ENCODE results near the gene AGAP1.
A peak's percentile ranks its signal among the peaks of the same experiment; 100 is the strongest.

Gene AGAP1

DNA sequence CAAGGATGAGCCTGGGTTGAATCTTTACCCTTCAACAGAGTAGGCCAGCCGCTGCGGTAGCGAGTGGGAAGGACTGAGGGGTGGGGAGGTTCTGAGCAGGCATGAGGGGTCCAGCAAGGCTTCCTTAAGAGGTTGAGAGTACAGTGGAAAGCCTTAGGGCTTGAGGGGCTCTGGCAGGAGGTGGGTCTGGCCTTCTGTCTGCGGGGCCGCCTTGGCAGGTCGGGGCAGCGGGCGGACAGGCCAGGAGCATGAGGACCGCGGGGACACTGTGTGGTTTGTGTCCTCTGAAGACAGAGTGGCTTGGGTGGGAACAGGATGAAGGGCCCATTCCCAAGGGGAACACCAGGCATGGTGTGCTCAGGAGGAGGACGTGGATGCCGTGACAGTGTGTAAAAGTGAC lies 250.3 kb downstream of the AGAP1 start:
- ChIA-PET CTCF (interaction anchor here (1.2 to 2.5 kb wide), 3 partner anchors 12 to 606 kb away, joined by 3 to 12 read pairs (median 3); no protein-coding TSS in a partner anchor), POLR2A (no interaction called here)
- TF ChIP-seq, protein P1, sequence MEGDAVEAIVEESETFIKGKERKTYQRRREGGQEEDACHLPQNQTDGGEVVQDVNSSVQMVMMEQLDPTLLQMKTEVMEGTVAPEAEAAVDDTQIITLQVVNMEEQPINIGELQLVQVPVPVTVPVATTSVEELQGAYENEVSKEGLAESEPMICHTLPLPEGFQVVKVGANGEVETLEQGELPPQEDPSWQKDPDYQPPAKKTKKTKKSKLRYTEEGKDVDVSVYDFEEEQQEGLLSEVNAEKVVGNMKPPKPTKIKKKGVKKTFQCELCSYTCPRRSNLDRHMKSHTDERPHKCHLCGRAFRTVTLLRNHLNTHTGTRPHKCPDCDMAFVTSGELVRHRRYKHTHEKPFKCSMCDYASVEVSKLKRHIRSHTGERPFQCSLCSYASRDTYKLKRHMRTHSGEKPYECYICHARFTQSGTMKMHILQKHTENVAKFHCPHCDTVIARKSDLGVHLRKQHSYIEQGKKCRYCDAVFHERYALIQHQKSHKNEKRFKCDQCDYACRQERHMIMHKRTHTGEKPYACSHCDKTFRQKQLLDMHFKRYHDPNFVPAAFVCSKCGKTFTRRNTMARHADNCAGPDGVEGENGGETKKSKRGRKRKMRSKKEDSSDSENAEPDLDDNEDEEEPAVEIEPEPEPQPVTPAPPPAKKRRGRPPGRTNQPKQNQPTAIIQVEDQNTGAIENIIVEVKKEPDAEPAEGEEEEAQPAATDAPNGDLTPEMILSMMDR (IDR thresholded peaks at IDR 0.05; ENCODE audit: control extremely low read depth, extremely low read depth, low read depth, missing control alignments) = no peak
- no peak for DNase-seq (ENCODE audit: extremely low spot score)

GRCh38 chr2:235745597-235745996 lies 251.8 kb downstream of the AGAP1 start:
- no peak for DNase-seq (ENCODE audit: extremely low spot score)
- TF ChIP-seq, protein P1 (IDR thresholded peaks at IDR 0.05; ENCODE audit: control extremely low read depth, extremely low read depth, low read depth, missing control alignments) = no peak
- ChIA-PET POLR2A (no interaction called here), CTCF (interaction anchor here (0.6 to 5.4 kb wide), 28 partner anchors 10 to 1333 kb away, joined by 3 to 76 read pairs (median 4); no protein-coding TSS in a partner anchor)

GRCh38 chr2:235746257-235746934 lies 252.6 kb downstream of the AGAP1 start:
- peak; percentile 73 for DNase-seq (ENCODE audit: extremely low spot score)
- ChIA-PET POLR2A (no interaction called here), CTCF (interaction anchor here (0.6 to 5.4 kb wide), 30 partner anchors 10 to 1334 kb away, joined by 3 to 76 read pairs (median 4); no protein-coding TSS in a partner anchor)
- TF ChIP-seq, protein P1 (IDR thresholded peaks at IDR 0.05; ENCODE audit: control extremely low read depth, extremely low read depth, low read depth, missing control alignments) = peak; percentile 89

DNA sequence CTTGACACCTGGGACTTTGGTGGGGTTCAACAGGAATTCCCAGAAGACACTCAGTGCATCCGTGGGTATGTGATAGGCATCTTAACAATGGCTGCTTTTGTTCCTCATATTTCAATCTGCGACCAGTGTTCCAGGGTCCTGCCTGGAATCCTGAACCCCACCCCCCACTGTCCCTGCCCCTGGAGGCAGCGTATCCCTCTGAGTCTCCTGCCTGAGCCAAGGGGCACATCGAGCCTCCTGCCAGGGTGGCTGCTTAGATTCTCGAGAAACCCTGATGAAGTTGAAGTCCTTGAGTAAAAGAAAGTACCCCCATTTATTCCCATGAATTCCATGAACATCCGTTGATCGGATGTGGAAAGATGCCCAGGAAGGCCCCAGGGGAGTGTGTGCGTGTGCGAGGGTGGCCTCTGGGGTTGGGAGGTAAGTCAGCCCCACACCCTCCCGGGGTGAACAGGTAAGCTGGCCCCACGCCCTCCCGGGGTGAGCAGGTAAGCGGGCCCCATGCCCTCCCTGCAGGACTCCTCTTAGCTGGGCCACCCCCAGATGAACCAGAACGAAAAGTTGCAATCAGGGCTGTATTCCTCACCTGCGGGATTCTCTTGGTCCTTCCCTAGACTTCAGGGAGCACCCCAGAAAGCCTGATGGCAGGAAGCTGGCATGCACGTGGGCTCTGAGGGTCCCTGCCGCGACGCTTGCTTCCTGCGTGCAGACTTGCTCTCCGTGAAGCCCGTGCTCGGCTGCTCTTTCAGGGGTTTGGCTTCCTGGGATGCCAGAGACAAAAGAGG lies 253.3 kb downstream of the AGAP1 start:
- no peak for DNase-seq (ENCODE audit: extremely low spot score)
- ChIA-PET CTCF (interaction anchor here (0.7 to 5.4 kb wide), 20 partner anchors 9 to 1327 kb away, joined by 3 to 76 read pairs (median 4); no protein-coding TSS in a partner anchor), POLR2A (no interaction called here)
- TF ChIP-seq, protein P1 (IDR thresholded peaks at IDR 0.05; ENCODE audit: control extremely low read depth, extremely low read depth, low read depth, missing control alignments) = no peak

- no peak for DNase-seq (ENCODE audit: extremely low spot score)
- ChIA-PET POLR2A (no interaction called here), CTCF (interaction anchor here (2.0 to 5.4 kb wide), 2 partner anchors 13 to 152 kb away, joined by 18 to 76 read pairs; no protein-coding TSS in a partner anchor)
- TF ChIP-seq, protein P1 (IDR thresholded peaks at IDR 0.05; ENCODE audit: control extremely low read depth, extremely low read depth, low read depth, missing control alignments) = no peak
Observed at GRCh38 chr2:235747786-235748091, 253.9 kb downstream of the AGAP1 start.

DNA sequence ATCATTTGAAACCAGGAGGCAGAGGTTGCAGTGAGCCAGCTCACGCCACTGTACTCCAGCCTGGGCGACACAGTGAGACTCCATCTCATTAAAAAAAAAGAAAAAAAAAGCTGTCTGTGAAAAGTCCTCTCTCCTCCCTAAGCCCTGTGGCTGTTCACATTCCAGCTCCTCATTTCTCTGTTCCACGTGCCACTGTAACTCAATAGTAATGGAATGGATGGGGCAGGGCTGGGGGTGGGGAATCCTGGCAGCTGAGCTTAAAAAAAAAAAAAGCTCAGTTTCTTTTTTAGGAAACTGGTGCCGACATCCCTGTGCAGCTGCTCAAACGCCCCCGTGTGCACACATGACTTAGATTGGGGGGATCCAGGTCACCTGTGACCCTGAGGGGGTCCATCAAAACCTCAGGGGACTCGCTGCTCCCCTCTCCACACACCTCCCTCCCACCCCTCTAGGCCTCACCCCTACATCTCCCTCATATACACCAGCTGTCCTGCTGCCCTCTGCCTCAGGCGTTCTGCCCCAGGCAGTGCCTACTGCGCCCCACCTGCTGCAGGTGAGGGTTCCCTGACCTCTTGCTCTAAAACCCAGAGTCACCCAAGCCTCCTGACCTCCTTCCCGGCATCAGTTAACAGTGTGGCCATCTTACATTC lies 255.4 kb downstream of the AGAP1 start:
- DNase-seq (ENCODE audit: extremely low spot score) = no peak
- TF ChIP-seq, protein P1 (IDR thresholded peaks at IDR 0.05; ENCODE audit: control extremely low read depth, extremely low read depth, low read depth, missing control alignments) = no peak
- ChIA-PET CTCF (interaction anchor here (0.8 to 5.4 kb wide), 2 partner anchors 10 to 153 kb away, joined by 3 to 76 read pairs; no protein-coding TSS in a partner anchor), POLR2A (no interaction called here)

Data from GM10248 (cell line).